ENCODE measurements around the gene SNRPA. TPM values are rescaled to one million over a fixed set of nuclear protein-coding genes. Genes with fewer than 3 reads are reported as not detected.
"Not testable (repeated sequence)": the region's sequence is repeated elsewhere in the genome, so short reads cannot be mapped to it uniquely, and the experiment has no call there.

The SNRPA gene
- total RNA-seq, 1 donor from 2014 or later, result 23.6 TPM

GRCh38 chr19:40719414-40719894 lies 31.5 kb upstream of the SNRPA start:
- DNase-seq (ENCODE audit: low spot score in 2 of 2), result no peak
- no peak for FAIRE-seq

GRCh38 chr19:40721140-40721486 lies 29.9 kb upstream of the SNRPA start:
- no peak for FAIRE-seq
- no peak for DNase-seq (ENCODE audit: low spot score in 2 of 2)

- no peak for DNase-seq (ENCODE audit: low spot score in 2 of 2)
- FAIRE-seq, result no peak
Observed at GRCh38 chr19:40721936-40722661, 28.9 kb upstream of the SNRPA start.

- DNase-seq (ENCODE audit: low spot score in 2 of 2), result no peak
- FAIRE-seq, result no peak
Observed at GRCh38 chr19:40723661-40724254, 27.2 kb upstream of the SNRPA start.

- DNase-seq (ENCODE audit: low spot score in 2 of 2) (no peak), FAIRE-seq (no peak)
Observed at GRCh38 chr19:40724315-40724714, 26.7 kb upstream of the SNRPA start.

- DNase-seq (ENCODE audit: low spot score in 2 of 2) (no peak), FAIRE-seq (no peak)
Observed at GRCh38 chr19:40724855-40725254, 26.1 kb upstream of the SNRPA start.

- DNase-seq (ENCODE audit: low spot score in 2 of 2), result no peak
- FAIRE-seq, result no peak
Observed at GRCh38 chr19:40726279-40726678, 24.7 kb upstream of the SNRPA start.

GRCh38 chr19:40730065-40730464 lies 20.9 kb upstream of the SNRPA start:
- not testable (repeated sequence) for DNase-seq (ENCODE audit: low spot score in 2 of 2); FAIRE-seq

GRCh38 chr19:40732304-40732703 lies 18.7 kb upstream of the SNRPA start:
- DNase-seq (ENCODE audit: low spot score in 2 of 2); FAIRE-seq: not testable (repeated sequence)

- DNase-seq (ENCODE audit: low spot score in 2 of 2) (no peak), FAIRE-seq (no peak)
Observed at GRCh38 chr19:40733149-40733548, 17.9 kb upstream of the SNRPA start.

- FAIRE-seq (no peak), DNase-seq (ENCODE audit: low spot score in 2 of 2) (no peak)
Observed at GRCh38 chr19:40735013-40735771, 15.8 kb upstream of the SNRPA start.

GRCh38 chr19:40736661-40737060 lies 14.3 kb upstream of the SNRPA start:
- DNase-seq (ENCODE audit: low spot score in 2 of 2), result no peak
- no peak for FAIRE-seq

GRCh38 chr19:40737102-40737644 lies 13.8 kb upstream of the SNRPA start:
- FAIRE-seq, result no peak
- DNase-seq (ENCODE audit: low spot score in 2 of 2), result no peak

- no peak for DNase-seq (ENCODE audit: low spot score in 2 of 2)
- no peak for FAIRE-seq
Observed at GRCh38 chr19:40739030-40739839, 11.8 kb upstream of the SNRPA start.

GRCh38 chr19:40739871-40740703 lies 10.9 kb upstream of the SNRPA start:
- DNase-seq (ENCODE audit: low spot score in 2 of 2) (no peak), FAIRE-seq (no peak)

- peak in 1 of 2 donors; percentile 66 for DNase-seq (ENCODE audit: low spot score in 2 of 2)
- FAIRE-seq, result no peak
Observed at GRCh38 chr19:40740747-40741146, 10.3 kb upstream of the SNRPA start.

- FAIRE-seq, result no peak
Observed at GRCh38 chr19:40741527-40742390, 9.2 kb upstream of the SNRPA start.

GRCh38 chr19:40742477-40742876 lies 8.5 kb upstream of the SNRPA start:
- FAIRE-seq, result no peak
- DNase-seq (ENCODE audit: low spot score in 2 of 2), result no peak

More at GRCh38 chr19:40741527-40742390, 9.2 kb upstream of the SNRPA start:
- no peak for DNase-seq (ENCODE audit: low spot score in 2 of 2)

Measured in frontal cortex (tissue), 4 donors.